Measurements from ENCODE around the gene MXI1.

DNA sequence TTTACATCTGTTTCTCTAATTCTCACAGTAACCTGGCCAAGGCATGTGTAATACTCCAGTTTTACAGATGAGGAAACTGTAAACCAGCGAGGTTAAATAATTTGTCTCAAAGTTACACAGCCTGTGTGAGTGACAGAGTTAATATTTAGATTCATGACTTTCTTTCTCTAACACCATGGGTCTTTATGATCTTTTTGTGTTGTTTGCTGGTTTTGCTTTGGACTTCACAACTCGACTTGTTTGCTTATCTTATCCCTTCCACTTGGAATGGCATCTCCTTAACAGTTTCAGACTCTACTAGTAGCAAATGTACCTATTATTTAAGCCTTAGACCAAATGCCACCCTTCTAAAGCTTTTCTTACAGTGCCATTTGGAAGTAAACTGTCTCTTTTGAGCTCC lies 34.4 kb downstream of the MXI1 start:
- TF ChIP-seq, protein P1, sequence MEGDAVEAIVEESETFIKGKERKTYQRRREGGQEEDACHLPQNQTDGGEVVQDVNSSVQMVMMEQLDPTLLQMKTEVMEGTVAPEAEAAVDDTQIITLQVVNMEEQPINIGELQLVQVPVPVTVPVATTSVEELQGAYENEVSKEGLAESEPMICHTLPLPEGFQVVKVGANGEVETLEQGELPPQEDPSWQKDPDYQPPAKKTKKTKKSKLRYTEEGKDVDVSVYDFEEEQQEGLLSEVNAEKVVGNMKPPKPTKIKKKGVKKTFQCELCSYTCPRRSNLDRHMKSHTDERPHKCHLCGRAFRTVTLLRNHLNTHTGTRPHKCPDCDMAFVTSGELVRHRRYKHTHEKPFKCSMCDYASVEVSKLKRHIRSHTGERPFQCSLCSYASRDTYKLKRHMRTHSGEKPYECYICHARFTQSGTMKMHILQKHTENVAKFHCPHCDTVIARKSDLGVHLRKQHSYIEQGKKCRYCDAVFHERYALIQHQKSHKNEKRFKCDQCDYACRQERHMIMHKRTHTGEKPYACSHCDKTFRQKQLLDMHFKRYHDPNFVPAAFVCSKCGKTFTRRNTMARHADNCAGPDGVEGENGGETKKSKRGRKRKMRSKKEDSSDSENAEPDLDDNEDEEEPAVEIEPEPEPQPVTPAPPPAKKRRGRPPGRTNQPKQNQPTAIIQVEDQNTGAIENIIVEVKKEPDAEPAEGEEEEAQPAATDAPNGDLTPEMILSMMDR (IDR thresholded peaks at IDR 0.05), result no peak
- TF ChIP-seq EZH2 (IDR thresholded peaks at IDR 0.05; ENCODE audit: borderline replicate concordance, insufficient read depth, low read depth, low read length, poor library complexity, severe bottlenecking), result no peak
